NCI-H2029 (cell line): ENCODE results near the gene GNG7.
"Not testable (repeated sequence)": the region's sequence is repeated elsewhere in the genome, so short reads cannot be mapped to it uniquely, and the experiment has no call there.

Experiments
- DNase-seq: peaks from one replicate; lab custom pipeline; 2025; lab: John Stamatoyannopoulos, UW

Gene GNG7

DNA sequence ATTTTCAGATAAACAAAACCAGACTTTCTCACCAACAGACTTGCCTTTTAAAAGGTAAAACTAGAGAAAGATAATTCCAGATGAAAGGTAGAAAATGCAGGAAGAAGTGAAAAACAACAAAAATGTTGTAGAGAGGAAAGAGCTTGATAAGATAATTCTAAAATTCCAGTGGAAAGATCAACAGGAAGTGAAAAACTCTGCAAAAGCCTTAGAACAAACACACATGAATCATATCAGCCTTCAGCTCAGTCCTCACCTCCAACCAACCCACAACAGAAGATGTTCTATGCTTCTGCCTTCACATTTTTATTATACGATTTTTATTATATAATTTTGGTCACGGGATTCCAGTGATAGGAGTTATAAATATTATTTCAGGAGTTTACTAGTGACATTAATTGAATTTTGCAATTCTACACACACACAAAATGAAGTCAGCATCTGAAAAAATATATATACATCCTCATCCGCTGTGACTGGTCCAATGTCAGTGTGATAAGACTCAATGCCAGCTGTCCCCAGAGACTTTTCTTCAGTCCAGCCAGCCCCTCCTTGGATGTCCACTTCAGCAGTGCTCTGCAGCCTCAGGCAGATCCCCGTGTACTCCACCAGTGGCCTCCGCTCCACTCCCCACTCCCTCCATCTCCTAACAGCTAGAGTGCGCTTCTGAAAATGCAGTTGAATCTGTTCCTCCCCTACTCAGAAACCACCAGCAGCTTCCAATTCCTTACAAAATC lies 168.6 kb downstream of the GNG7 start:
- DNase-seq, result no peak

DNA sequence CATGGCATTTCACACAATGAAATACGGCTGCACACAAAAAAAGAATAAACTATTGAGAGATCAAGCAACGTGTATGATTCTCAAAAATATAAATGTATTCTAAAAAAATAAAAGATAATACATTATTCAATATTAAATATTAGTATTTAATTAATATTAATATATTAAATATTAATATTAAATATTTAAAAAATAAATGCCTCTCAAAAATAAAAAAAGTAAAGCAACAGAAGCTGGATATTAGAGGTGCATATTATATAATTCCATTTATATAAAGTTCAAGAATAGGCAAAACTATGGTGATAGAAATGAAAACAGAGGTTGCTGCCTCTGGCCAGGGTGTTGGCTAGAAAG lies 169.4 kb downstream of the GNG7 start:
- DNase-seq, result no peak

DNA sequence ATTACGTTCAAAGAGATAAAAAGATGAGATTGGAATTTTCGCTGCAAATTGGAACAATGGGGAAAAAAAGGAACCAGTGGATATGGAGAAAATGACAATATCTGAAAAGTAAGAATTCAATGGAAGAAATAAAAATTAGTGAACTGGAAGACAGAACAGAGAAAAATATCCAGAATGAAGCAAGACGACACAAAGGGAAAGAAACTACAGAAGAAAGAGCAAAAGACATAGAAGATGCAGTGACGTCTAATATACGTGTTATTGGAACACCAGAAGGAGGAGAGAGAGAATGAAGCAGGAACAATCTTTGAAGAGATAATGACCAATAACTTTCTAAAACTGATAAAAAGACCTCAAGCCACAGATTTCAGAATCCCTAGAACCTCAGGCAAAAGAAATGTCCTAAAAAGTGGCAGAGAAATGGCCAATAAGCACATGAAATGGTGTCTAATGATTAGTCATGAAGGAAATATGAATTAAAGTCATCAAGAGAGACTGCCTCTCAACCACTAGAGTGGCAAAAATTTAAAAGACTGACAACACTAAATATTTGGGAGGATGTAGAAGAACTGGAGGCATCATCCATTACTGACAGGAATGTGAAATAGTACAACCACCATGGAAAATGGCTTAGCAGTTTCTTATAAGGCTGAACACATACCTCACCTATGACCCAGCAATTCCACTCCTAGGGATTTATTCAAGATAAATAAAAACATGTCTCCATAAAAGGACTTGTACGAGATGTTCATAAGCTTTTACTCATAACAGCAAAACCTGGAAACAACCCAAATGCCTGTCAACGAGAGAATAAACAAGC lies 170.0 kb downstream of the GNG7 start:
- DNase-seq, result peak; percentile 60

GRCh38 chr19:2529942-2530341 lies 172.6 kb downstream of the GNG7 start:
- not testable (repeated sequence) for DNase-seq

GRCh38 chr19:2529473-2529918 lies 173.0 kb downstream of the GNG7 start:
- DNase-seq, result peak; percentile 96

DNA sequence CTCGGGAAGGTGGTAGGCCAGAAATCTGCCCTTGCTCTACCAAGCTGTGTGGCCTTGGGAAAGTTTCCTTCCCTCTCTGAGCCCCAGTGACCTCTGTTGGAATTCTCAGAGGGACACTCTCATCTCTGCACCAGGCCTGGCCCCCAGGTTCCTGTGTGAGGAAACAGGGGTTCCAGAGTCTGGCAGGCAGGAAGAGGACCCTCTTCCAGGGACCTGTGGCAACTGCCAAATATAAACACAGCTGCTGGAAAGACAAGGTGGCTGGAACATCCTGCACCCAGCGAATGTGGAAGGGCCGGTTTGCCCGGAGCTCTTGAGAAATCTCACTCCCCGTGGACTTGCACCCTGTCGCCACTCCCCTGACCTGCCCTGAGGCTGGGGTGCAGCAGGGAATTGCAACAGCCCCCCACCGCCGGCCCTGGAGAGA lies 173.8 kb downstream of the GNG7 start:
- no peak for DNase-seq

DNA sequence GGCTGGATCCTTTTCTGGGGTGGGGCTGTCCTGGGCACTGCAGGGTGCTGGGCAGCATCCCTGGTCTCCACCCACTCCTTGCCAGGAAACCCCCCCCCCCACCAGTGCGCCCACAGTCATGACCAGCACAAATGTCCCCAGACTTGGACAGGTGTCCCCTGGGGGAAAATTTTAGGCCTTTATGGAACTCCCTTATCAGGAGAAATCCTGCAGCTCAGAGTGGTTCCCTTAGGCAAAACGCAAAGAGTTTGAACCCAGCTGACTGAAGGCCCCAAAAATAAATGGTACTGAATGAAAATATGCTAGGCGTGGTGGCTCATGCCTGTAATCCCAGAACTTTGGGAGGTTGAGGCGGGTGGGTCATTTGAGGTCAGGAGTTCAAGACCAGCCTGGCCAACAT lies 174.8 kb downstream of the GNG7 start:
- no peak for DNase-seq

GRCh38 chr19:2527171-2527570 lies 175.3 kb downstream of the GNG7 start:
- DNase-seq, result no peak

DNA sequence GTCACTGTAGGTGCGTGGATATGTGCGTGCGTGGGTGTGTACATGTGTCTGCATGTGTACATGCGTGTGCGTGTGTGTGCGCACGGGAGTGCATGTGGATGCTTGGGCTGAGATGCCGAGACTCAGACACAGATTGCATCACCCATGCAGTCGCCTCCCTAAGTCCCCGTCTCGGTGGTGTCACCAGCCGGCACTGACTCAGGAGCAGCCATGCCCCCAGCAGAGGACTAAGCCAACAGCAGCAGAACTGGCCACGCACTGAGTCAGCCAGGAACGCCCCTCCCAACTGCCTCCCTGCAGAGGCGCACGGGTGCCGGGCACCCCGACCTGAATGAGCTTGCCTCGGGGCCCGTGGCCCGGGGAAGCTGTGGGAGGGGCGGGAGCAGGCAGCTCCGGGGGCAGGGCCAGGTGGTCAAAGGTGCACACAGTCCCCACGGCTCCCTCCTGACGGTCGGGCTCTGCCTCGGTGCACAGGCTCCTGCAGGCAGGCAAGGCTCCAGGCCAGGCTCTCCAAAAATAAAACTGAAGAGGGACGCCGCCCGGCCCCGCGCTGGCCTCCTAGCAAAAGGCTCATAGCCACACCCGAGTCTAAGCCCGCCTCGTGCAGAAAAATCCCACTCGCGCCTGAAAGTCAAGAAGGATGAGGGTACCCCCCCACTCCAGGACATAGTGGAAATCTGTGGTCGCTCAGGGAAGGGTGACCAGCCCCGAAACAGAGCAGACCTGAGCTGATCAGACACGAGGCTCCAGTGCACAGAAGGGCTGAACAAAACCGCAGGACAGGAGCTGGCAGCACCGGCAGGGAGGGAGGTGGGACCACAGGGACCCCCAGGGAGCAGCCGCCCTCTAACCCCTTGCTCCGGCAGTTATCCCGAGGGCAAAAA lies 177.4 kb downstream of the GNG7 start:
- no peak for DNase-seq

DNA sequence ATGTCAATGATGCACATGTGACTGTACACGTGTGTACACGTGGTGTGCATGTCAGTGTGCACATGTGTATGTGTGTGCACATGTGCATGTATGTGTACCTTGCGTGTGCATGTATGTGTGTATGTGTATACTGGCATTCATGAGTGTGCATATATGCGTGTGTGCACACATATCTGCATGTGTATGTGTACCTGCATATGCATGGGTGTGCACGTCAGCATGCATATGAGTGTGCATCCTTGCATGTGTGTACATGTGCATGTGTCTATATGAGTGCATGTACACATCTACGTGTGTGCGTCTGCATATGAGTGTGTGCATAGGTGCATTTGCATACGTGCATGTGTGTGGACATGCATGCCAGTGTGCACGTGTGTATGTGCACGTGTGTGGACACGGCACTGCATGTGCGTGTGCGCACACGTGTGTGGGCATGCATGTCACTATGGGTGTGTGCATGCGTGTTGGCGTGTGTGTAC lies 178.1 kb downstream of the GNG7 start:
- DNase-seq, result no peak

GRCh38 chr19:2523630-2524311 lies 178.7 kb downstream of the GNG7 start:
- DNase-seq, result no peak

DNA sequence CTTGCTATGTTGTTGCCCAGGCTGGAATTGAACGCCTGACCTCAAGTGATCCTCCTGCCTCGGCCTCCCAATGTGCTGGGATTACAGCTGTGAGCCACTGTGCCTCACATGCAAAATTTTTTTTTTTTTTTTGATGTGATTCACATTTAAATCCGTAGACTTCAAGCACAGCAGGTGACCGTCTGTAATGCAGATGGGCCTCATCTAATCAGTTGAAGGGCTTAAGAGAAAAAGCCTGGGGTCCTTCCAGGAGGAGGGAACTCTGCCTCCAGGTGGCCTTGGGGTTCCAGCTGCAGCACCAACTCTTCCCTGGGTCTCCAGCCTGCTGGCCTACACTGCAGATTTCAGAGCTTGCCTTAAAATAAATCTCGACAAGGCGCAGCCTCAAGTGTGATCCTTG lies 183.0 kb downstream of the GNG7 start:
- DNase-seq, result no peak

DNA sequence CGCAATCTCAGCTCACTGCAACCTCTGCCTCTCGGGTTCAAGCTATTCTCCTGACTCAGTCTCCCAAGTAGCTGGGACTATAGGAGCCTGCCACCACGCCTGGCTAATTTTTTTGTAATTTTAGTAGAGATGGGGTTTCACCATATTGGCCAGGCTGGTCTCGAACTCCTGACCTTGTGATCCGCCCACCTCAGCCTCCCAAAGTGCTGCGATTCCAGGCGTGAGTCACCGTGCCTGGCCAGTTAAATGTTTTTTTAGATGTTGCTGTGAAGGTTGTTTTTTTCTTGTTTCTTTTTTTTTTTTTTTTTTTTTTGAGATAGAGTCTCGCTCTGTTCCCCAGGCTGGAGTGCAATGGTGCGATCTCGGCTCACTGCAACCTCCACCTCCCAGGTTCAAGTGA lies 183.6 kb downstream of the GNG7 start:
- DNase-seq, result not testable (repeated sequence)

DNA sequence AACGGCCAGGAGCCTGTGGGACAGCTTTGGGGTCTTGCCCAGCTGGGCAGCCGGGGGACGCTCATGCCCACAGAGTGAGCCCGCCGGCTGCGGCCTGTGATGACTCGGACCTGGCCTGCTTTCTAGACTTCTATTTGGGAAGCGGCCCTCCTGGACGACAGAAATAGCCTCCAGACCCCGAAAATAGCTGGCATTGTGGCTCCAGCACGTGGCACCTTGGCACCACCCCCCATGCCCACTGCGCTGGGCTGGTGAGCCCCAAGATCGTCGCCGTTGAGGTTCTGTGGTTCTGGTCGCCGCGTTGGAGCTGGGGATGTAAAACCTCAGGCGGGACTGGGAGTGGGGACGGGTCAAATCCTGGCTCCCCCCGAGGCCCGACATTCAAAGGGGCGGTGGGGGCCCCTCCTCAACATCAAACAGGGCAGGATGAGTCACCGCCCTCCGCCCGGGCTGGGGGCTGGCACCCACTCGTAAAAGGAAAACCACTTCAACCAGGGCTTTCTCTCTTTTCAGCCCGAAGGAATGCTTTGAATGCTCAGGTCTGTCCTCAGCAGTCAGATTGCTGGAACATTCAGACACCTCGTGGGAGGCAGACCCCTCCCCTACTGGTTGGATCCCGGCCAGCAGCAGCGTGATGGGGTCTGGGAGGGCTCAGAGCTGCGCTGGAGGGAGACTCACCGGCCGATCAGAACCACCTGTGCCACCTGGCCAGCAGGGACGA lies 184.5 kb downstream of the GNG7 start:
- DNase-seq, result no peak

DNA sequence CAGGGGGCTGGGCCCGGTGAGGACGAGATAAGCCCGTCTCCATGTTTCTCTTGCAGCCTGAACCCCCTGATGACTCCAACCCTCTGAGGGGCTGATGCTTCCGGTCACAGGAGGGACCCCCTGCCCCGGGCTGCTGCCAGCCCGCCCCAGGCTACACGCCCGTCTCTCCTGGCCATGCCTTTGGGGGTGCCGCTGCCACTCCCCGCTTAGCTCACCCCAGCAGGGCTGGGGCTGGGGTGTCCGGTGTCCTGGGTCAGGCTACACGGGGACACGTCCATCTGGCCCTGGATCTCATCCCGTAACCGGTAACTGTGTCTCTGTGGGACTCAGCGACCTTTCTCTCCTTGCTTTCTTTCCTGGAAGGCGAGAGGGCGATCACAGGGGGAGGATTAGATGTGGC lies 185.8 kb downstream of the GNG7 start:
- no peak for DNase-seq

- DNase-seq, result no peak
These were observed 187.4 kb downstream of the GNG7 start for GRCh38 chr19:2514981-2515518.

- peak; percentile 56 for DNase-seq
These were observed 189.7 kb downstream of the GNG7 start for GRCh38 chr19:2512523-2513431.

GRCh38 chr19:2511991-2512390 lies 190.5 kb downstream of the GNG7 start:
- DNase-seq, result no peak

DNA sequence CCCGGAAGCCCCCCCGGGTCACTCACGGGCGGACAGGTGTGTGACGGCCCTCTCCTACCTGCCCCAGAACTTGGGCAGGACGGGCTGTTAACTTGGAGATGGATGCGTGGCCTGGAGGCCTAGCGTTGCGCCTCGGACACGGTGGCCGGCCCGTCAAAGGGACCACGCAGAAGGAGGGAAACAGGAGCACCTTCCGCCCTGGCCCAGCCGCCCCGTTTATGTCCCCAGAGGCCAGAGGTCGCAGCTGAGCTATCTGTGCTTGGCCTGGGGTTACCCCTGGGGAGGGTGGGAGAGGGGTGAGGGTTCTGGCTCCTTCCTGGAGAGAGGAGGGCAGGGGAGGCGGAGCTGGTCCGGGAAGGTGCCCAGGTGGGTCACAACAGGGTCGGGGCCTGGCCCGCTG lies 190.9 kb downstream of the GNG7 start:
- no peak for DNase-seq

- DNase-seq, result no peak
These were observed 193.4 kb downstream of the GNG7 start for GRCh38 chr19:2509096-2509495.
